SU-DHL-6 (cell line): Measurements from ENCODE around the gene SMIM41.
"Not testable (repeated sequence)": the region's sequence is repeated elsewhere in the genome, so short reads cannot be mapped to it uniquely, and the experiment has no call there.

Source experiments
- CTCF ChIP-seq: fragments of 200-600 bp; sonication (generic); IDR thresholded peaks from one replicate; pipeline ENCODE4 v1.5.1; 2017; ENCODE audit warnings: antibody characterized with exemption, mild to moderate bottlenecking, low read length, moderate library complexity; ENCODE audit not compliant: insufficient read depth, poor library complexity, severe bottlenecking
- EZH2phosphoT487 ChIP-seq: fragments of 200-600 bp; sonication (generic), shearing (Covaris generic); conservative IDR thresholded peaks from 2 replicates; pipeline ENCODE4 v1.6.1; 2018; ENCODE audit warnings: mild to moderate bottlenecking, antibody characterized with exemption, low read length, moderate library complexity, mixed read lengths

- not testable (repeated sequence) for TF ChIP-seq CTCF, EZH2phosphoT487
Measured at GRCh38 chr12:52104431-52105089, 25.1 kb downstream of the SMIM41 start.
